Measurements from ENCODE around the gene HCST. TPM values are rescaled to one million over a fixed set of nuclear protein-coding genes. Genes with fewer than 3 reads are reported as not detected.

The HCST gene
- total and polyA plus RNA-seq, 2 of the 4 experiments (the other 2 are of a cell fraction), result 1.5 TPM; not detected in 1

DNA sequence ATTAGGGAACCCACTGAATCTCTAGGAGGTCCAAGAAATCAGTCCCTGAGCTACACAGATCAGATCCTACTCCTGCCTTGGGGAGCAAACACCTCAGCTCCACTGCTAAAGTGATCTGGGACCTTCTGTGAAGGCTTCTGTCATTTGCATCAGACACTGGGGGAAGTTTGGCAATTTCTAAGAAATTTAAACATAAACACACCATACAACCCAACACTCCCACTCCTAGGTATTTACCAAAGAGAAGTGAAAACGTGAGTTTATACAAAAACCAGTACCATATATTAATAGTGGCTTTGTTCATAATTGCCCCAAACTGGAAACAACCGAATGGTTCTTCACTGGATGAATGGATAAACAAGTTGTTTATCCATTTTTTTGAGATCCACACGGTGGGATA is 13.1 kb downstream of the HCST start:
- Histone ChIP-seq H3K4ac (ENCODE audit: low read depth, low read length) (no peak overlapping the region), H3K79me1 (ENCODE audit: low read depth in 1 of 2, low read length in 2 of 2) (no peaks in the 10 kb centered on the region; a peak in 1 of 4 replicates), H3K27me3 (ENCODE audit: control insufficient read depth, insufficient read depth, low read length) (no peaks in the 10 kb centered on the region), H4K5ac (ENCODE audit: low read depth, low read length) (no peak overlapping the region), H2AK9ac (replicated peaks; ENCODE audit: low read depth, low read length, poor library complexity) (no peak overlapping the region), H2BK20ac (ENCODE audit: low read depth, low read length) (no peak overlapping the region), H3K36me3 (ENCODE audit: control insufficient read depth, insufficient read depth, low read length) (no peaks in the 10 kb centered on the region), H2BK5ac (ENCODE audit: low read depth, low read length, poor library complexity, severe bottlenecking) (no peak overlapping the region), H3K4me3 (ENCODE audit: insufficient read depth, low read depth, low read length) (no peak overlapping the region), H2AFZ (replicated peaks; ENCODE audit: low read length, poor library complexity) (no peak overlapping the region), H3K56ac (ENCODE audit: extremely low read depth, insufficient read depth, low read length) (no peak overlapping the region), H4K20me1 (ENCODE audit: insufficient read depth, low read length) (no peaks in the 10 kb centered on the region), H3K9me3 (ENCODE audit: control insufficient read depth, insufficient read depth, low read length) (no peaks in the 10 kb centered on the region), H4K91ac (ENCODE audit: insufficient read depth, low read depth, low read length) (no peak overlapping the region), H3K9ac (ENCODE audit: low read depth, low read length) (no peak overlapping the region), H3K27ac (ENCODE audit: insufficient read depth, low read length) (no peak overlapping the region), H2BK120ac (ENCODE audit: low read depth, low read length) (no peak overlapping the region), H3K4me2 (ENCODE audit: low read depth, low read length) (no peak overlapping the region), H3K9me1 (ENCODE audit: insufficient read depth, low read length) (no peaks in the 10 kb centered on the region; the same call in 1 of the 2 replicates), H3K23ac (ENCODE audit: low read depth, low read length) (no peak overlapping the region), H3K18ac (ENCODE audit: low read depth, low read length) (no peak overlapping the region), H2AK5ac (ENCODE audit: low read depth, low read length) (no peak overlapping the region), H3K4me1 (ENCODE audit: control insufficient read depth, insufficient read depth, low read length) (0 out of 2 replicates have a peak, but pooled peaks cover 3% of the 10 kb centered on the region), H3K14ac (replicated peaks; ENCODE audit: low read depth, low read length) (no peak overlapping the region), H2BK15ac (ENCODE audit: low read depth, low read length) (no peak overlapping the region), H4K8ac (ENCODE audit: low read depth in 2 of 2, low read length in 2 of 2) (no peak overlapping the region)
- BruUV-seq (replicated peaks), result no TSS peak
- intact Hi-C loops (cut with micrococcal nuclease) (no loop called here), in situ Hi-C loops (cut with MboI; ENCODE audit: low sequenced_read_pairs) (no loop called here), dilution Hi-C loops (cut with HindIII; ENCODE audit: low sequenced_read_pairs, unreplicated experiment) (no loop called here)
- WGBS, 2 experiments (ENCODE audit: extremely low coverage in 2 of 2, insufficient read length in 1 of 2), result no CpG with 5 or more reads among the region's 3 CpGs
- no peak for DNase-seq
- CTCF ChIA-PET, result no interaction called here
- POLR2A ChIA-PET (ENCODE audit: unreplicated experiment), result no interaction called here
- TF ChIP-seq BHLHE40 (IDR thresholded peaks at IDR 0.05; ENCODE audit: low read depth, low read length), result no peak
- no peak for TF ChIP-seq MAFK (IDR thresholded peaks at IDR 0.05; ENCODE audit: low read depth, low read length)
- TF ChIP-seq USF2 (IDR thresholded peaks at IDR 0.05; ENCODE audit: low read depth, low read length), result no peak
- ATAC-seq (ENCODE audit: low read depth), result no peak

Data from IMR-90 (cell line).